DOHH2 (cell line): Measurements from ENCODE around the gene CADPS2.

Source experiments
- CTCF ChIP-seq: fragments of 200-600 bp; sonication (generic); IDR thresholded peaks from one replicate; pipeline ENCODE4 v1.5.1; 2014; ENCODE audit warnings: antibody characterized with exemption, mild to moderate bottlenecking, low read depth, low read length; ENCODE audit not compliant: poor library complexity, severe bottlenecking
- EZH2phosphoT487 ChIP-seq: fragments of 200-600 bp; sonication (generic); IDR thresholded peaks from 2 replicates; pipeline ENCODE4 v1.6.1; 2017; ENCODE audit warnings: borderline replicate concordance, mild to moderate bottlenecking, antibody characterized with exemption, low read length, moderate library complexity, mixed read lengths

DNA sequence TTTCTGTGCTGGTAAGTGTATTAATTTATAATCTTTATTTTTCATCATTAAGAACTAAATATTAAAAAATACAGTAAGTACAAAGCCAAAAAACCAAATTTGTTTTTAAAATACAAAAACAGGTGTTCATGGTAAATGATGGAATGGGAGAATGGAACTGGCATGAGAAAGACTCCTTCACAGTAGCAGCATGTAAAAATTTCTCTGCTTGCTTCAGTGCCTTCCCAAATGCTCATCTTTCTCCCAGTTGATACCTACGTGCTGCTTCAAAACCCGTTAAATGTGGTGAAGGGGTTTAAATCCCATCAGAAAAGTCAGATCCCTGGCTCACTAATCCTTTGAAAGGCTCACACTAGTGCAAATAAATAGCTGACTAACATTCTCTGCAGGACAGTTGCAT is 191.6 kb downstream of the CADPS2 start:
- TF ChIP-seq CTCF (no peak), EZH2phosphoT487 (no peak)
